Rectal smooth muscle tissue (tissue), 1 donor: ENCODE data around the gene TNFRSF8.

Source experiments
- H3K27ac ChIP-seq: one replicate; pipeline ENCODE4 v1.7.0; 2013; ENCODE audit warnings: low read depth, low read length, inconsistent platforms
- H3K27me3 ChIP-seq: one replicate; pipeline ENCODE4 v1.7.0; 2013; ENCODE audit warnings: low read length; ENCODE audit not compliant: control insufficient read depth, insufficient read depth
- H3K36me3 ChIP-seq: one replicate; pipeline ENCODE4 v1.7.0; 2013; ENCODE audit warnings: low read length; ENCODE audit not compliant: control insufficient read depth, insufficient read depth
- H3K4me1 ChIP-seq: one replicate; pipeline ENCODE4 v1.7.0; 2013; ENCODE audit warnings: low read length; ENCODE audit not compliant: control insufficient read depth, insufficient read depth
- H3K4me3 ChIP-seq: one replicate; pipeline ENCODE4 v1.7.0; 2013; ENCODE audit warnings: low read length
- H3K9ac ChIP-seq: one replicate; pipeline ENCODE4 v1.7.0; 2013; ENCODE audit warnings: low read length

The TNFRSF8 gene

DNA sequence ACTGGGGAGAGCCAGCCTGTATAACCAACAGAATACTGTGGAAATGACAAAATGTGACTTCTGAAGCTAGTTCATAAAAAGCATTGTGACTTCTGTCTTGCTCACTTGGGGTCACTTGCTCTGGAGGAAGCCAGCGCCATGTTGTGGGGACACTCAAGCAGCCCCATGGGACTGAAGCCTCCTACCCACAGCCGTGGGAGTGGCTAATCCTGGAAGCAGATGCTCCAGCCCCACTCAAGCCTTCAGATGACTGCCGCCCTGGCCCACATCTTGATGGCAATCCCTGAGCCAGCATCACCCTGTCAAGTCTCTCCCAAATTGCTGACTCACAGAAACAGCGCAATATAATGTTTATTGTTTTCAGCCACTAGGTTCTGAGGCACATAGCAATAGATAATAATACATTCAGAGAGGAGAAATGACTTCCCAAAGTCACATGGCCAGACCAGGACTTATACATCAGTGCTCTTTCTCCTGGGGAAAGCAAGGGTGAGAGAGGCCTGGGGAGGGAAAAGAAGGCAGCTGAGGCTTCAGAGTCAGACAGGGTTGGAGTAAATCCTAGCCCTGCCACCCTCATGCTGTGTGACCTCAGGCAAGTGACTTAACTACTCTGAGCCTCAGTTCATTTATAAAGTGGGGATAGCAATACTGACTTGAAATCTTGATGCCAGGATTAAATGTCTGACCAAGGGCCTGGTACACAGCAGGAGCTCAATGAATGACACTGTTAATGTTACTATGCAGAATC is 5.0 kb upstream of the TNFRSF8 start:
- peaks cover 4% of the 10 kb centered on the region for H3K27me3 ChIP-seq
- H3K36me3 ChIP-seq, result no peaks in the 10 kb centered on the region
- H3K4me1 ChIP-seq, result peaks cover 5% of the 10 kb centered on the region
- H3K27ac ChIP-seq, result no peak overlapping the region
- no peak overlapping the region for H3K9ac ChIP-seq
- H3K4me3 ChIP-seq, result no peak overlapping the region

DNA sequence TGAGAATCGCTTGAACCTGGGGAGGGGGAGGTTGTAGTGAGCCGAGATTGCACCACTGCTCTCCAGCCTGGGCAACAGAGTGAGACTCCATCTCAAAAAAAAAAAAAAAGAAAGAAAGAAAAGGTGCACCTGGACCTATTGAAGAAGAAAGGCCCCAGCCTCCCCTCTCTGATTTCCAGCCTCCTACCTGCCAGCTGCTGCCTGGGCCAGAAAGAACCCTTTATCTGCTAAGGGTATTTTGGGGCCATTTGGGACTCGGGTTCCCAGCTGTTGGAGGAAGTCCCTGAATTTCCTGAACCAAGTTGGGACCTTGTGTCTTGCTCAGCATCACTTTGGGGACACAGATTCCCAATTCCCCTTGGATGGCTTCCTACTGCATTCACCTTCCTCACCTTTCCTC is 3.9 kb upstream of the TNFRSF8 start:
- Histone ChIP-seq H3K4me3 (no peak overlapping the region), H3K27ac (no peak overlapping the region), H3K9ac (no peak overlapping the region), H3K4me1 (no peaks in the 10 kb centered on the region), H3K27me3 (peaks cover 15% of the 10 kb centered on the region), H3K36me3 (no peaks in the 10 kb centered on the region)

DNA sequence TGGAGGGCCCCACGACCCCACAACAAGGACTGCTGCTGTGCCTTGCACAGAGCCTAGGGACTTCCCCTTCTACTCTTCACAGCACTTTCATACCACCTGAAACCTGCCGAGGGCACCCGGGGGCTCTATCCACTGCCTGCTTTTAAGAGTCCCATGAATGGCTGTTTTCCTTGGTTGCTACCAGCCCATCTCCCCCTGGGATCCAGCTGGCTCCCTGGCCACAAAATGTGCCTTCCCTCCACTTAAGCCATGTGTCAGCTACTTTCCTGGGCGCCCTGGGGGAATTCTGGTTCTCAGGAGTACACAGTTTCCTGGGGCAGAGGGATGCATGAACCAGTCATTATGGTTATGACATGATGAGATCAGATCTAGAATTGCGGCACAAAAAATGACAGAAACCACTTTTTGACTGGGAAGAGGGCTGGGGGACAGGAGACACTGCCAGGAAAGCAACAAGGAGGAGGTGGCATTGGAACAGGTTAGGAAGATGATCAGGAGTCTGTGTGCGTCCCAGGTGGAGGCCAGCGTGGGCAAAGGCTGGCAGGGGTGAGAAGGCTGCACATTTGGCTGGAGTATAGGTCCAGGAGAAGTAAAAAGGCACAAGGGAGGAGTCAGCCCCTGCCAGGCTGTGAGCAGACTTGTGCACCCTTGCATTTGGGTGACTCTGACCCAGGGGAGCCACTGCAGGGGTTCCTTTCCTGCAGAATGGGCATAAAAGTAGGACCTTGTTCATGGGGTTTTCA is 3.2 kb upstream of the TNFRSF8 start:
- Histone ChIP-seq H3K27ac (no peak overlapping the region), H3K9ac (no peak overlapping the region), H3K4me3 (no peak overlapping the region), H3K27me3 (peaks cover 19% of the 10 kb centered on the region), H3K4me1 (no peaks in the 10 kb centered on the region), H3K36me3 (no peaks in the 10 kb centered on the region)

DNA sequence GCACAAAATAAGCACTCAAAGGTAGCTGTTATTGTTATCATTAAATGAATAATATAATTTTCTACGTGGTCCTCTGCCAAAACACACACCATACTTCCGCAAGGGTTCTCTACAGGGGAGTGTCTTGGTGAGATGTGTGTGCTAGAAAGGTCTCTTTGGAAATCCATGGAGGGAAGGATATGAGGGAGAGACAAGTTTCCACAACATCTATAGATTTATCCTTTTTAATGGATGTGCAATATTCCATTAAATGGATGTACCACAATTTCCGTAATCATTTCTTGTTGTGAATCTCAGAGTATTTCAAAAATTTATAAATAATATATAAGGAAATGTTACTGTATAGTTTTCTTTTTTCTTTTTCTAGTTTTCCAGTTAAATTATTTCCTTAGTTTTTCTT is 2.6 kb upstream of the TNFRSF8 start:
- no peak overlapping the region for H3K4me3 ChIP-seq
- H3K27ac ChIP-seq, result no peak overlapping the region
- peaks cover 20% of the 10 kb centered on the region for H3K27me3 ChIP-seq
- no peak overlapping the region for H3K9ac ChIP-seq
- no peaks in the 10 kb centered on the region for H3K4me1 ChIP-seq
- no peaks in the 10 kb centered on the region for H3K36me3 ChIP-seq

DNA sequence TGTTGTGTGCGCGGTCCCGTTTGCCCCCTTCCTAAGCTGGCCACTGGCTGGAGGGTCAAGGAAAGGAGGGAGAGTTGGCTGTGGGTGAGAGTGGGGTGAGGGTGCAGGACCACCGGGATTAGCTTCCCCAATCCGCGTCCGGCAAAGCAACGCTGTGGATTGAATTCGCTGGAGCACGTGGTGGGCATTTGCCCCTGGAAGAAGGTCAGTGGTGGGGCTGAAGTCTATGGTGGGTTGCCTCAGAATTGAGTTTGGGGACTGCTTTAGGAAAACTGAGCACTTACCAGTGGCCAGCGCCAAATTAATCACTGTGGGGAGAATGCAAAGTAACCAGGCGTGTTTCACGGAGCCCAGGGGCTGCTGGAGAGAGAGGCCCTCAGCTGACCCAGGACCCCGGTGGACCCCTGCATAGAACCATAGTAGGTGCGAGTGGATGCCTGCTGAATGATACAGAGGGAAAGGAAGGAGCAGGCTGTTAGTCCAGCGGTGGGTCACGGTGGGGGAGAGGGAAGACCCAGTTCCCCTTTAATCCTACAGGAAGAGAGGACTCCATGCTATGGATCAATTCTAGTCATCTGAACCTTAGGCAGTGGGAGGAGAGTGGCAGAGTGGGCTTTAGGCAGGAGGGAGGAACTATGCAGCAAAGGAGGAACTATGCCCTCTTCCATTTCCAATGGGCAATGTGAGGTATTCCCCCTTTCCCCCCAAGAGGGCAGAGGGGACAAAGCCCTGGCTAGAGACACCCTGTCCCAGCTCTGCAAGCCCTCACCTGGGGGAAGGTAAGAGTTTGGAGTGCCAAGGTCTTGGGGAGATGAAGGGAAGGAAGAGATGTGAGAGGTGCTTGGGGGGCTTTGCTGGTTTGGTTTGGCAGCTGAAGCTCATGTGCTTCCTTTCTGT is 1.2 kb downstream of the TNFRSF8 start:
- Histone ChIP-seq H3K4me1 (no peaks in the 10 kb centered on the region), H3K9ac (no peak overlapping the region), H3K27me3 (peaks cover 26% of the 10 kb centered on the region), H3K36me3 (no peaks in the 10 kb centered on the region), H3K4me3 (no peak overlapping the region), H3K27ac (no peak overlapping the region)

DNA sequence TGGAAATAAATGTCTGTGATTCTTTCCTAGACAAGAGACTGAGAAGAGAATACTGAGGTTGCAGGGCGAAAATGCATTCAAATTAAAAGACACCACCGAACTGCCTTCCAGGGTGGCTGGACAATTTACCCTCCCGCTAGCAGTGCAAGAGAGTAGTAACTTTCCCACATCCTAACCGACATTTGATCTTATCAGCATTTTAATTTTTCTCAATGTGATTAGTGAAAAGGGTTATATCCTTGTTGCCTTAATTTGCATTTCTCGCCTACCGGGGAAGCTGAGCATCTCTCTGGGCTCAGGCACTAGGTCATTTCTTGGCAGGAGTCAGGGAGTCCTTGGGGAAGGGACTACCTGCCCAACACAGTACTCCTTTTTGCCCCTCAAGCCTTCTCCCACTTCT is 2.8 kb downstream of the TNFRSF8 start:
- no peak overlapping the region for H3K27ac ChIP-seq
- no peaks in the 10 kb centered on the region for H3K36me3 ChIP-seq
- H3K9ac ChIP-seq, result no peak overlapping the region
- H3K4me1 ChIP-seq, result no peaks in the 10 kb centered on the region
- H3K4me3 ChIP-seq, result no peak overlapping the region
- peaks cover 26% of the 10 kb centered on the region for H3K27me3 ChIP-seq

DNA sequence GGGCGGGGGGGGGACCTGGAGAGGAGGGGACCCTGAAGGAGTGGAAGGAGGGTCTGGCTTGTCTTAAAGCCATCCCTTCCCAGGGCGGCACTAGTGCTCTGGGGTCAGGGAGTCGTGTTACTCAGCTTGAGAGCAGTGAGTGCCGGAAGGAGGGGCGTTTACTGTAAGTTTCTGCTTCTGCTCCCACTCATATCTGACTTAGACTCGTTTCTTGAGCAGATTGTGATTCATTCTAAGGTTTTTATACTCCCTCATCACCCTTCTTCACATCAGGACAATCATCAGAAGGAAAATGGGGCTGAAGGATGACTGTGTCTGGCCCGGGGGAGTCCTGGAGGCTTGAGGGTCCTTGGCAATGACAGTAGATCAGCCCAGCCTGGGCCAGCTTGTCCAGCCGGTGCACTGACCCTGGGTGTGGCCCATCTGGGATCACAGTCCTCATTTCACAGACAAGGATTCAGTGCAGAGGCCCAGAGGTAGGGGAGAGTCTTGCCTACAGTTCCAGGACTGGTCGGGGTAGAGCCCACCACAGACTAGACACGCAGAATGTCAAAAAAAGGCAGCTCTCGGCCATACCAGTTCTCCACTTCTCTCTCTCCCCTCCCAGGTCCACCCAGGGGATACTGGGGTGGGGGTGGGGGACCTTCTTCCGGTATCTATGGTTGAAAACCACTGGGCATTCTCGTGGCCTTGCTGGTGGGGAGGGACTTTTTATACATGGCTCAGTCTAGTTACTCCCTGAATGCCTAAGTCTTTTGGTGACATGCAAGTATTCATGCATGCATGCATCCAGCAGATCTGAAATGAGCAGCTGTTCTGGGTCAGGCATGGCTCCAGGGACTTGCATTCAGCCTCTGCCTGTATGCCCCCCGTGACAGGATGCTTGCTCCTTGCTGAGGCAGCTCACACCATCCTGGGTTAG is 5.1 kb downstream of the TNFRSF8 start:
- H3K27ac ChIP-seq, result no peak overlapping the region
- H3K4me3 ChIP-seq, result no peak overlapping the region
- no peaks in the 10 kb centered on the region for H3K4me1 ChIP-seq
- no peak overlapping the region for H3K9ac ChIP-seq
- peaks cover 22% of the 10 kb centered on the region for H3K27me3 ChIP-seq
- no peaks in the 10 kb centered on the region for H3K36me3 ChIP-seq

DNA sequence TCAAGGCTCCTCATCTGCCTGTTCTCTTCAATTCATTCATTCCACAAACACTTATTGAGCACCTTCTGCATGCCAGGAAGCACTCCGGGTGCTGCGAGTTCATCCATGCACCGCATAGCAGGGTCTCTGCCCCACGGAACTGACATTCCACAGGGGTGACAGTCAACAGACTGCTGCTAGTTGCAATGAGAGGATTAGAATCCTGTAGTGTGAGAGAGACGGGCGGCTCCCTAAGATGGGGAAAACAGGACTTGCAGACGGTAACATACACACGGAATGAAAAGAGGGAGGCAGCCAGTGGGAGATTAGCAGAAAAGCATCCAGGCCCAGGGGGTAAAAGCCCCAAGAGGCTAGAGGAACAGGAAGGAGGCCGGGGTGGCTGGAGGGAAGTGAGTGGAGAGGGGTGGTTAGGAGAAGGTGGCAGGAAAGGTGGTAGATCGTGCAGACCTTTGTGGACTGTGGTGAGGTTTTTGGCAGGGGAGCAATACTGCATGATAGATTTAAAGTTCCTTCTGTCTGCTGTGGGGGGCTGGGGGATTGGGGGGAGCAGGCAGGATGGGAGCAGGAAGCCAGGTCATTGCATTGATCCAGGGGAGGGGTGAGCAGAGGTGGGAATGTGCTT is 6.6 kb downstream of the TNFRSF8 start:
- Histone ChIP-seq H3K4me3 (no peak overlapping the region), H3K27me3 (peaks cover 7% of the 10 kb centered on the region), H3K27ac (no peak overlapping the region), H3K36me3 (no peaks in the 10 kb centered on the region), H3K4me1 (no peaks in the 10 kb centered on the region), H3K9ac (no peak overlapping the region)

DNA sequence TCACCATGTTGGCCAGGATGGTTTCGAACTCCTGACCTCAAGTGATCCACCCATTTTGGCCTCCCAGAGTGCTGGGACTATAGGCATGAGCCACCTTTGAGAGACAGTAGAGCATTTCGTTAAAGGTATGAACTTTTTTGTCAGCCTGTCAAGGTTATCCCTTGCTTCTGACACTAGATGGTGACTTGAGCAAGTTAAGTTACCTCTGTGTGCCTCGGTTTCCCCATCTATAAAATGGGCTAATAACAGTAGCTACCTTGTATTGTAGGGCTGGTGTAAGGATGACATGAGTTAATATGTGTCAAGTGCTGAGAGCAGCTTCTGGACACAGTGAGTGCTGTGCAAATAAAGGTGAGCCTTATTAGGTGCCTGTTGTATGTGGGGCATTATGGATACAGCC is 8.8 kb downstream of the TNFRSF8 start:
- no peaks in the 10 kb centered on the region for H3K36me3 ChIP-seq
- no peak overlapping the region for H3K9ac ChIP-seq
- H3K27me3 ChIP-seq, result peaks cover 2% of the 10 kb centered on the region
- H3K4me1 ChIP-seq, result no peaks in the 10 kb centered on the region
- H3K4me3 ChIP-seq, result no peak overlapping the region
- H3K27ac ChIP-seq, result no peak overlapping the region

DNA sequence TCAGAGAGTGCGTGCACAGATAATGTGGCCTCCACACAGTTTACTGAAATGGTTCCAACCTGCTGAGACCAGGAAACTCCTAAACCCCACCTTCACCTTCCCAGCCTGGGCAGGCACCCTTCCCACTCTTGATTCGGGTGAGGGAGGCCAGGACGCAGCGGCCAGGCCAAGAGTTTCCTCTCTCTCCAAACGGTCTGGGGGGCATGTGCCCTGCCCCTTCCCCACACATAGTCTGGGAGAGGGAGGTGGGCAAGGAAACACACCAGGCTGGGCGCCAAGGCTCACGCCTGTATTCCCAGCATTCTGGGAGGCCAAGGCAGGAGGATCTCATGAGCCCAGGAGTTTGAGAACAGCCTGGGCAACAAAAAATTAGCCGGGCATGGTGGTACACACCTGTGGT is 9.6 kb downstream of the TNFRSF8 start:
- Histone ChIP-seq H3K9ac (no peak overlapping the region), H3K36me3 (no peaks in the 10 kb centered on the region), H3K4me1 (no peaks in the 10 kb centered on the region), H3K27me3 (peaks cover 2% of the 10 kb centered on the region), H3K4me3 (no peak overlapping the region), H3K27ac (no peak overlapping the region)

DNA sequence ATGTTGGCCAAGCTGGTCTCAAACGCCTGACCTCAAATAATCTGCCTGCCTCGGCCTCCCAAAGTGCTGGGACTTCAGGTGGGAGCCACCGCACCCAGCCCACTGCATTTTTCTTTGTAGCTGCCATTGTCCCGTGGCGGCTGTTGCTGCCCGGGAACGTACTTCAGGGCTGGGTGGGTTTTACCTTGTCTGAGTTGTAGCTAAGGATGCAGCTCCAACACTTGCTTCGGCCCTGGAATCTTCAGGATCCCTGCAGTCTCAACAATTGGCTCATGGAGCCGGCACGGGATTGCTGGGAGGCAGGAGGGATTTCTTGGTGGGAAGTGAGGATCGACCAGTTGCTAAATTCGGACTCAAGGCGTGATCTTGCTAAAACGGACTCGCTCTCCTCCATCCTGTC is 10.7 kb downstream of the TNFRSF8 start:
- Histone ChIP-seq H3K27me3 (no peaks in the 10 kb centered on the region), H3K4me1 (no peaks in the 10 kb centered on the region), H3K9ac (no peak overlapping the region), H3K27ac (no peak overlapping the region), H3K36me3 (no peaks in the 10 kb centered on the region), H3K4me3 (no peak overlapping the region)
